Liver (tissue), 3 donors: Measurements from ENCODE around the gene CD300LG.

Experiments
- GABPA ChIP-seq, 2 donors: IDR thresholded peaks in 1 of 2; conservative IDR thresholded peaks in 1 of 2; 2 replicates each; pipeline ENCODE4 v1.6.1; 2016; ENCODE audit warnings: antibody characterized with exemption in 2 of 2, mild to moderate bottlenecking in 1 of 2, moderate library complexity in 1 of 2
- JUND ChIP-seq, 2 donors: IDR thresholded peaks; 2 replicates each; pipeline ENCODE4 v1.6.1; 2016; ENCODE audit warnings: antibody characterized with exemption in 2 of 2
- RAD21 ChIP-seq, 2 donors: IDR thresholded peaks; 2 replicates each; pipeline ENCODE4 v1.6.1; 2016; ENCODE audit warnings: antibody characterized with exemption in 2 of 2, mild to moderate bottlenecking in 2 of 2
- TAF1 ChIP-seq: conservative IDR thresholded peaks from 2 replicates; pipeline ENCODE4 v1.6.1; 2016; ENCODE audit warnings: antibody characterized with exemption, mild to moderate bottlenecking
- TF ChIP-seq, protein P1 (sequence below): IDR thresholded peaks from 2 replicates; pipeline ENCODE4 v1.6.1; 2016; ENCODE audit warnings: antibody characterized with exemption
- TF ChIP-seq, protein P2 (sequence below): fragments of 150-350 bp; IDR thresholded peaks from 2 replicates; pipeline ENCODE4 v1.5.1; 2017; ENCODE audit warnings: improper control_type of control experiment, low read depth, low read length; ENCODE audit not compliant: missing input control
- TF ChIP-seq, protein P3 (sequence below): IDR thresholded peaks from 2 replicates; pipeline ENCODE4 v1.6.1; 2016; ENCODE audit warnings: antibody characterized with exemption, mild to moderate bottlenecking
- TF ChIP-seq, protein P4 (sequence below): IDR thresholded peaks from 2 replicates; pipeline ENCODE4 v1.6.1; 2016; ENCODE audit warnings: antibody characterized with exemption
- TF ChIP-seq, protein P5 (sequence below): IDR thresholded peaks from 2 replicates; pipeline ENCODE4 v1.6.1; 2016; ENCODE audit warnings: antibody characterized with exemption
- donor health status: healthy.
- donor health status: healthy.

DNA sequence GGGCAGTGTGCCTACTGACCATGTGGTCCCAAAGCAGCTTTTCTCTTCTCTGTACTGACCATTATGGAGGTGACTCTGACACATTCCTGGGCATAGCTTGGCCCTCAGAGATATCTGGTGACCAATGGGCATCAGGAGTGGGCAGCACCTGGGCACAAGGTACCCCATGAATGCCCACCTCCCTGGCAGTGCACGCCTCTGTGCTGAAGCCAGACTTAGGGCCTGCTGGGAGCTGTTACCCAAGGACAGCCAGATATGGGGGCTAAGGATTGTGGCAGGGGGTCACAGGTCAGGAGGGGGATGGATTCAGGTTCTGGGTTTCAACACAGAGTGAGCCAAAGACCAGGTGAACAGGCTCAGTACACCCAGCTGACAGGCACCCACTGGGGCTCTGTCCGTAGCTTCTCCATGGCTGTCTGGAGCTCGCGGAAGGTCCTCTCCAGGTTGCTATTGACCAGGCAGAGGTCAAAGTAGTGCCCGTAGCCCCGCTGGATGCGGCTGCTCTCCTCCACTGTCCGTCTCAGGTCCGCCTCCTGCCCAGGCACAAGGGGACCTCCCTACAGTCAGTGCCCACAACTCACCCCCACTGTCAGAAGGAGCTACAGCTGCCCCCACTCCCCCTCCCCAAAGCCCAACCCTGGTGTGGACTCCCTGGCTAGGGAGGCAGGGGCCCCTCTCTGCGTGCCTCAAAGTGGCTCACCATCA lies 30.6 kb downstream of the CD300LG start:
- TF ChIP-seq TAF1 (no peak), GABPA (IDR thresholded peaks at IDR 0.05 in 1 of 2, conservative IDR thresholded peaks at IDR 0.05 in 1 of 2) (no peak), RAD21 (IDR thresholded peaks at IDR 0.05) (no peak), JUND (IDR thresholded peaks at IDR 0.05) (no peak)
- TF ChIP-seq, protein P1, sequence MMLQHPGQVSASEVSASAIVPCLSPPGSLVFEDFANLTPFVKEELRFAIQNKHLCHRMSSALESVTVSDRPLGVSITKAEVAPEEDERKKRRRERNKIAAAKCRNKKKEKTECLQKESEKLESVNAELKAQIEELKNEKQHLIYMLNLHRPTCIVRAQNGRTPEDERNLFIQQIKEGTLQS = no peak
- TF ChIP-seq, protein P2, sequence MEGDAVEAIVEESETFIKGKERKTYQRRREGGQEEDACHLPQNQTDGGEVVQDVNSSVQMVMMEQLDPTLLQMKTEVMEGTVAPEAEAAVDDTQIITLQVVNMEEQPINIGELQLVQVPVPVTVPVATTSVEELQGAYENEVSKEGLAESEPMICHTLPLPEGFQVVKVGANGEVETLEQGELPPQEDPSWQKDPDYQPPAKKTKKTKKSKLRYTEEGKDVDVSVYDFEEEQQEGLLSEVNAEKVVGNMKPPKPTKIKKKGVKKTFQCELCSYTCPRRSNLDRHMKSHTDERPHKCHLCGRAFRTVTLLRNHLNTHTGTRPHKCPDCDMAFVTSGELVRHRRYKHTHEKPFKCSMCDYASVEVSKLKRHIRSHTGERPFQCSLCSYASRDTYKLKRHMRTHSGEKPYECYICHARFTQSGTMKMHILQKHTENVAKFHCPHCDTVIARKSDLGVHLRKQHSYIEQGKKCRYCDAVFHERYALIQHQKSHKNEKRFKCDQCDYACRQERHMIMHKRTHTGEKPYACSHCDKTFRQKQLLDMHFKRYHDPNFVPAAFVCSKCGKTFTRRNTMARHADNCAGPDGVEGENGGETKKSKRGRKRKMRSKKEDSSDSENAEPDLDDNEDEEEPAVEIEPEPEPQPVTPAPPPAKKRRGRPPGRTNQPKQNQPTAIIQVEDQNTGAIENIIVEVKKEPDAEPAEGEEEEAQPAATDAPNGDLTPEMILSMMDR = no peak
- TF ChIP-seq, protein P3, sequence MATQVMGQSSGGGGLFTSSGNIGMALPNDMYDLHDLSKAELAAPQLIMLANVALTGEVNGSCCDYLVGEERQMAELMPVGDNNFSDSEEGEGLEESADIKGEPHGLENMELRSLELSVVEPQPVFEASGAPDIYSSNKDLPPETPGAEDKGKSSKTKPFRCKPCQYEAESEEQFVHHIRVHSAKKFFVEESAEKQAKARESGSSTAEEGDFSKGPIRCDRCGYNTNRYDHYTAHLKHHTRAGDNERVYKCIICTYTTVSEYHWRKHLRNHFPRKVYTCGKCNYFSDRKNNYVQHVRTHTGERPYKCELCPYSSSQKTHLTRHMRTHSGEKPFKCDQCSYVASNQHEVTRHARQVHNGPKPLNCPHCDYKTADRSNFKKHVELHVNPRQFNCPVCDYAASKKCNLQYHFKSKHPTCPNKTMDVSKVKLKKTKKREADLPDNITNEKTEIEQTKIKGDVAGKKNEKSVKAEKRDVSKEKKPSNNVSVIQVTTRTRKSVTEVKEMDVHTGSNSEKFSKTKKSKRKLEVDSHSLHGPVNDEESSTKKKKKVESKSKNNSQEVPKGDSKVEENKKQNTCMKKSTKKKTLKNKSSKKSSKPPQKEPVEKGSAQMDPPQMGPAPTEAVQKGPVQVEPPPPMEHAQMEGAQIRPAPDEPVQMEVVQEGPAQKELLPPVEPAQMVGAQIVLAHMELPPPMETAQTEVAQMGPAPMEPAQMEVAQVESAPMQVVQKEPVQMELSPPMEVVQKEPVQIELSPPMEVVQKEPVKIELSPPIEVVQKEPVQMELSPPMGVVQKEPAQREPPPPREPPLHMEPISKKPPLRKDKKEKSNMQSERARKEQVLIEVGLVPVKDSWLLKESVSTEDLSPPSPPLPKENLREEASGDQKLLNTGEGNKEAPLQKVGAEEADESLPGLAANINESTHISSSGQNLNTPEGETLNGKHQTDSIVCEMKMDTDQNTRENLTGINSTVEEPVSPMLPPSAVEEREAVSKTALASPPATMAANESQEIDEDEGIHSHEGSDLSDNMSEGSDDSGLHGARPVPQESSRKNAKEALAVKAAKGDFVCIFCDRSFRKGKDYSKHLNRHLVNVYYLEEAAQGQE = no peak
- TF ChIP-seq, protein P4, sequence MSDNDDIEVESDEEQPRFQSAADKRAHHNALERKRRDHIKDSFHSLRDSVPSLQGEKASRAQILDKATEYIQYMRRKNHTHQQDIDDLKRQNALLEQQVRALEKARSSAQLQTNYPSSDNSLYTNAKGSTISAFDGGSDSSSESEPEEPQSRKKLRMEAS = no peak
- TF ChIP-seq, protein P5, sequence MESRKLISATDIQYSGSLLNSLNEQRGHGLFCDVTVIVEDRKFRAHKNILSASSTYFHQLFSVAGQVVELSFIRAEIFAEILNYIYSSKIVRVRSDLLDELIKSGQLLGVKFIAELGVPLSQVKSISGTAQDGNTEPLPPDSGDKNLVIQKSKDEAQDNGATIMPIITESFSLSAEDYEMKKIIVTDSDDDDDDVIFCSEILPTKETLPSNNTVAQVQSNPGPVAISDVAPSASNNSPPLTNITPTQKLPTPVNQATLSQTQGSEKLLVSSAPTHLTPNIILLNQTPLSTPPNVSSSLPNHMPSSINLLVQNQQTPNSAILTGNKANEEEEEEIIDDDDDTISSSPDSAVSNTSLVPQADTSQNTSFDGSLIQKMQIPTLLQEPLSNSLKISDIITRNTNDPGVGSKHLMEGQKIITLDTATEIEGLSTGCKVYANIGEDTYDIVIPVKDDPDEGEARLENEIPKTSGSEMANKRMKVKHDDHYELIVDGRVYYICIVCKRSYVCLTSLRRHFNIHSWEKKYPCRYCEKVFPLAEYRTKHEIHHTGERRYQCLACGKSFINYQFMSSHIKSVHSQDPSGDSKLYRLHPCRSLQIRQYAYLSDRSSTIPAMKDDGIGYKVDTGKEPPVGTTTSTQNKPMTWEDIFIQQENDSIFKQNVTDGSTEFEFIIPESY = no peak
